Measurements from ENCODE around the gene RBBP7. TPM values are rescaled to one million over a fixed set of nuclear protein-coding genes. Genes with fewer than 3 reads are reported as not detected.

Gene RBBP7
- polyA plus RNA-seq, 1 experiment, result 157 TPM

DNA sequence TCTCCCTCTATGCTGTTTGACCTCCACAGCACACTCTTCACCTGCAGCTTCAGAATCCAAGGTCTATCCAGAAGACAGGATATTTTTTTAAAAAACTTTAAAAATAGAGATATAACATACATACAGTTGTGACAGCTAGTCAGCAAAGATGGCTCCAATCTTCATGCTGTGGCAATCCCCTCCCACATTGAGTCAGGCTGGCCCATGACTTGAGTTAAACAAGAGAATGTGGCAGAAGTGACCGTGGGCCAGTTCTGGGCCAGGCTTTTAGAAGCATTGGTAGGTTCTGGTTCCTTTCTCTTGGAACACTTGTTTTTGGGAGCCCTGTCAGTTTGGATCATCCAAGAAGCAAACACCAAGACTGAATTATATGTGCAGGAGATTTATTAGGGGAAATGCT, 40.2 kb upstream of the RBBP7 start:
- H3K27ac ChIP-seq (ENCODE audit: low read depth, low read length), result no peak overlapping the region
- ChIA-PET POLR2A (no interaction called here), CTCF (no interaction called here)
- TF ChIP-seq, protein P1, sequence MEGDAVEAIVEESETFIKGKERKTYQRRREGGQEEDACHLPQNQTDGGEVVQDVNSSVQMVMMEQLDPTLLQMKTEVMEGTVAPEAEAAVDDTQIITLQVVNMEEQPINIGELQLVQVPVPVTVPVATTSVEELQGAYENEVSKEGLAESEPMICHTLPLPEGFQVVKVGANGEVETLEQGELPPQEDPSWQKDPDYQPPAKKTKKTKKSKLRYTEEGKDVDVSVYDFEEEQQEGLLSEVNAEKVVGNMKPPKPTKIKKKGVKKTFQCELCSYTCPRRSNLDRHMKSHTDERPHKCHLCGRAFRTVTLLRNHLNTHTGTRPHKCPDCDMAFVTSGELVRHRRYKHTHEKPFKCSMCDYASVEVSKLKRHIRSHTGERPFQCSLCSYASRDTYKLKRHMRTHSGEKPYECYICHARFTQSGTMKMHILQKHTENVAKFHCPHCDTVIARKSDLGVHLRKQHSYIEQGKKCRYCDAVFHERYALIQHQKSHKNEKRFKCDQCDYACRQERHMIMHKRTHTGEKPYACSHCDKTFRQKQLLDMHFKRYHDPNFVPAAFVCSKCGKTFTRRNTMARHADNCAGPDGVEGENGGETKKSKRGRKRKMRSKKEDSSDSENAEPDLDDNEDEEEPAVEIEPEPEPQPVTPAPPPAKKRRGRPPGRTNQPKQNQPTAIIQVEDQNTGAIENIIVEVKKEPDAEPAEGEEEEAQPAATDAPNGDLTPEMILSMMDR (IDR thresholded peaks at IDR 0.05; ENCODE audit: low read depth, low read length), result no peak
- no peak overlapping the region for H3K4me3 ChIP-seq (ENCODE audit: low read depth, low read length)
- DNase-seq (ENCODE audit: low read depth, low spot score), result no peak
- no peaks in the 10 kb centered on the region for H3K9me3 ChIP-seq (ENCODE audit: control insufficient read depth, insufficient read depth, low read length)
- H3K27me3 ChIP-seq (ENCODE audit: control insufficient read depth, insufficient read depth, low read length), result no peaks in the 10 kb centered on the region

DNA sequence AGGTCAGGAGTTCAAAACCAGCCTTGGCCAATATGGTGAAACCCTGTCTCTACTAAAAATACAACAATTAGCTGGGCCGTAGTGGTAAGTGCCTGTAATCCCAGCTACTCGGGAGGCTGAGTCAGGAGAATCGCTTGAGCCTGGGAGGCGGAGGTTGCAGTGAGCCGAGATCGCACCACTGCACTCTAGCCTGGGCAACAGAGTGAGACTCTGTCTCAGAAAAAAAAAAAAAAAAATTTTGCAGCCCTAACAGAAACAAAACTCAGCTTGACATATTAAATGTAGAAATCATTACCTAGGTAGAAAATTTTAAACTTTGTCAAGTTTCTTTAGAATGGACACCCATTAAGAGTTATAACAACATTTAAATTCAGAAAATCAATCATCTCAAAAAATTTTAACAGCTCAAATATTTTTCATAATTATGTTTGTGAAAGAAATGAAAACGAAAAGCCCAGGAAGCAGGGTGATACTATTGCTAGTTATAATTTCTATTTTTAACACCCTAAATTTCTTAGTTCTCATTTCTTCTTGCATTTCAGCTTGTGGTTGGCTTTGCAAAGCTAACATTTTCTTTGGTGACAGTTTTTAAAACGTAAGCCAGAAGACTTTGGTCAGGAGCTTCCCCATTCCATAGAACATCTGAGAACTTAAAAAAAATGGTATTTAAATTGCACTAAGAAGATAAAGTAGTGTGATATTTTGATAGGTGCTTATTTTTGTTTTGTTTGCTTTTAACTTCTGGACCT, 33.3 kb upstream of the RBBP7 start:
- no peak for DNase-seq (ENCODE audit: low read depth, low spot score)
- POLR2A ChIA-PET, result no interaction called here
- TF ChIP-seq, protein P1 (IDR thresholded peaks at IDR 0.05; ENCODE audit: low read depth, low read length), result no peak
- H3K27me3 ChIP-seq (ENCODE audit: control insufficient read depth, insufficient read depth, low read length), result no peaks in the 10 kb centered on the region
- CTCF ChIA-PET, result interaction anchor here (0.5 to 0.9 kb wide), 2 partner anchors 9 to 20 kb away, joined by 3 read pairs; no protein-coding TSS in a partner anchor
- H3K27ac ChIP-seq (ENCODE audit: low read depth, low read length), result no peak overlapping the region
- H3K9me3 ChIP-seq (ENCODE audit: control insufficient read depth, insufficient read depth, low read length), result no peaks in the 10 kb centered on the region
- H3K4me3 ChIP-seq (ENCODE audit: low read depth, low read length), result no peak overlapping the region

DNA sequence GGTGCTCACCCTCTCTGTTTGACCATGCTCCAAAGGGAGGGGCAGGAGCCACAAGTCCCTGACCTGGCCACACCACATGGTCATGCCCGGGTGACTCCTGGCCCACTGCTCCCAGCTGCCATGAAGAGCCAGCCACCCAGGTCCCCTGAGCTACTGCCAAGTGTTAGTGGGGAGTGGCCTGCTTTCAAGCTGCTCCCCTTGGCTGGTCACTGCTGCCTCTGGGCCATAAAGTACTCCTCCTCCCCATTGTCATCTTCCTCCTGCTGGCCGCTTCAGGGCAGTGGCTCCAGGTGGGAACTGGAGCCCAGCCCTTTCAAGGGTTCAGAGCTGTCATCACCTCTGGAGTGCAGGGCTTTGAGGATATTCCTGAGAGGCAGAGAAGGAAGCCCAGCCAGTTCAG, 27.3 kb upstream of the RBBP7 start:
- POLR2A ChIA-PET, result no interaction called here
- no peak overlapping the region for H3K27ac ChIP-seq (ENCODE audit: low read depth, low read length)
- TF ChIP-seq, protein P1 (IDR thresholded peaks at IDR 0.05; ENCODE audit: low read depth, low read length), result no peak

DNA sequence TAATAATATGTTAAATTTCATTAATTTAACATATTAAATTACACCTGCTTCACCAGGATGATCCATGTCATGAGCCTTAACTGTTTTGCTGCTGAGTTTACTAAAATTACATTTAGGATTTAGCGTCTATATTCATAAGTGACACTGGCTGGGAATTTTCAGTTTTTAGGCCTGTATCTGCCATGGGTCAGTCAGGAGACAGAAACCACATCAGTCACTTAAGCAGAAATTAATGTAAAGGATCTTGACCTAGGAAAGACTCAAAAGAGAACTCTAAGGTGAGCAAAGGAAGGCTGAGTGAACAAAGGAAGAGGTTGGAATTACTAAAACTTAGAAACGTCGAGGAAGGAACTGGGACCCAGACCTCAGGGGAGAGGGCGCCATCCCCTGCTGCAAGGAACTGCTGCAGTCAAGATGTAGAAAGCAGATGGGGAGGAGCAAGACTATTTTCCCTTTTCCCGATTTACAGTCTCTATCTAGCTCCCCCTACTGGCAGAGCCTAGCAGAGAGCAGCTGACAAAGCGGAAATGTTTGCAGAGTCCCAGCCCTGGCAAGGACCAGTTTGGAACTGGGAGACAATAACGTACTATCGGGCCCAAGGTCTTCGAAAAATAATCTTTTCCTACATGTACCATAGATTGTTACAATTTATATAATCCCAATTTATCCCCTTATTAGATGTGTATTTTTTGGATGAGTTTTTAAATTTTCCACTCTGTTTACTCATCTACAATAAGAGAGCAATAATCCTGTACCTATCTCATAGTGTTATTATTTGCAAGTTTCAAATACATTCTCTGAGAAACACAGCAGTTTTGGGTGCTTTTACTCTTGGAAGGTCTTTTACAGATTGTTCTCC, 22.6 kb upstream of the RBBP7 start:
- H3K4me3 ChIP-seq (ENCODE audit: low read depth, low read length), result no peak overlapping the region
- H3K27me3 ChIP-seq (ENCODE audit: control insufficient read depth, insufficient read depth, low read length), result no peaks in the 10 kb centered on the region
- H3K9me3 ChIP-seq (ENCODE audit: control insufficient read depth, insufficient read depth, low read length), result no peaks in the 10 kb centered on the region
- POLR2A ChIA-PET, result no interaction called here
- no peak overlapping the region for H3K27ac ChIP-seq (ENCODE audit: low read depth, low read length)
- CTCF ChIA-PET, result interaction anchor here (0.6 to 2.6 kb wide), 10 partner anchors 10 to 487 kb away, joined by 3 to 36 read pairs (median 4); no protein-coding TSS in a partner anchor
- peak; percentile 39 for DNase-seq (ENCODE audit: low read depth, low spot score)
- TF ChIP-seq, protein P1 (IDR thresholded peaks at IDR 0.05; ENCODE audit: low read depth, low read length), result peak; percentile 75

More for the DNA sequence above, 27.3 kb upstream of the RBBP7 start:
- no peaks in the 10 kb centered on the region for H3K9me3 ChIP-seq (ENCODE audit: control insufficient read depth, insufficient read depth, low read length)
- DNase-seq (ENCODE audit: low read depth, low spot score), result no peak
- no peaks in the 10 kb centered on the region for H3K27me3 ChIP-seq (ENCODE audit: control insufficient read depth, insufficient read depth, low read length)
- H3K4me3 ChIP-seq (ENCODE audit: low read depth, low read length), result no peak overlapping the region
- CTCF ChIA-PET, result no interaction called here

DNA sequence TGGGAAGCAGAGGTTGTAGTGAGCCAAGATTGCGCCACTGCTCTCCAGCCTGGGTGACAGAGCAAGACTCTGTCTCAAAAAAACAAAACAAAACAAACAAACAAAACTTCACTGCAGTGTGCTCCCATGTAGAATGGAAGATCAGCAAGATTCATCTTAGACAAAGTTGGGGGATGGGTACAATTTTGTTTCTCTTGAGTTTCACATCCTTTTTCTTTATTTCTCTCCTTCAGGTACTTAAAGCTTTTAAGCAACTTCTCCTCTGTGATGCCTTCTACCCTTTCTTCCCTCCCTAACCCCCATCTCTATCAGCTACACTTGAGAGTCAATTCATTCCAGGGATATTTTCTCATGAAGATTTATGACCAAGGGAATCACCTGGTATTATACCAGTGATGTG, 15.5 kb upstream of the RBBP7 start:
- Histone ChIP-seq H3K27me3 (ENCODE audit: control insufficient read depth, insufficient read depth, low read length) (no peaks in the 10 kb centered on the region), H3K4me3 (ENCODE audit: low read depth, low read length) (no peak overlapping the region), H3K27ac (ENCODE audit: low read depth, low read length) (no peak overlapping the region), H3K9me3 (ENCODE audit: control insufficient read depth, insufficient read depth, low read length) (no peaks in the 10 kb centered on the region)
- DNase-seq (ENCODE audit: low read depth, low spot score), result no peak
- TF ChIP-seq, protein P1 (IDR thresholded peaks at IDR 0.05; ENCODE audit: low read depth, low read length), result no peak
- ChIA-PET POLR2A (no interaction called here), CTCF (interaction anchor here (0.7 to 8.6 kb wide), 3 partner anchors 58 to 161 kb away, joined by 3 to 116 read pairs (median 3); no protein-coding TSS in a partner anchor)
